Activated CD4-positive, alpha-beta memory T cell treated with anti-CD3 and anti-CD28 coated beads, Interleukin-2, amount 10 ng/mL, durations not matched to agents 7 days and 5 days (primary cell): Measurements from ENCODE around the gene PCDHGB2. TPM values are rescaled to one million over a fixed set of nuclear protein-coding genes. Genes with fewer than 3 reads are reported as not detected.

Experiments used
- CTCF ChIA-PET: fragments of 350-600 bp; sonication (Branson Sonifier 250); formaldehyde crosslinking; loops from one replicate; lab custom pipeline; 2021; ENCODE audit warnings: antibody characterized with exemption, inconsistent platforms; lab: Charles Lee
- POLR2A ChIA-PET: fragments of 350-600 bp; sonication (Branson Sonifier 250); formaldehyde crosslinking; loops from one replicate; lab custom pipeline; 2021; ENCODE audit warnings: antibody characterized with exemption; lab: Charles Lee
- DNase-seq: peaks from one replicate; pipeline ENCODE4 v3.0.0-alpha.2; 2020
- H3K27ac Mint-ChIP-seq: one replicate; pipeline ENCODE4 v1.8.0; 2021; ENCODE audit warnings: mild to moderate bottlenecking, mixed read lengths
- H3K27me3 Mint-ChIP-seq: one replicate; pipeline ENCODE4 v1.8.0; 2021; ENCODE audit warnings: mixed read lengths
- H3K36me3 Mint-ChIP-seq: one replicate; pipeline ENCODE4 v1.8.0; 2021; ENCODE audit warnings: low read depth, mixed read lengths
- H3K4me1 Mint-ChIP-seq: one replicate; pipeline ENCODE4 v1.8.0; 2021; ENCODE audit warnings: mixed read lengths
- H3K4me3 Mint-ChIP-seq: one replicate; pipeline ENCODE4 v1.8.0; 2021; ENCODE audit warnings: mild to moderate bottlenecking, mixed read lengths
- H3K9me3 Mint-ChIP-seq: one replicate; pipeline ENCODE4 v1.8.0; 2021; ENCODE audit warnings: mixed read lengths
- total RNA-seq, 2 experiments: library from RNA; stranded (reverse); gene quantifications; one replicate each; pipeline ENCODE4 v1.2.3, GENCODE V29; 2021

Gene PCDHGB2
- total RNA-seq, 2 experiments from 2014 or later = 0.18 to 0.23 TPM

GRCh38 chr5:141355641-141356040 lies 4.2 kb upstream of the PCDHGB2 start:
- Mint-ChIP-seq H3K36me3 (peaks cover 8% of the 10 kb centered on the region), H3K27ac (no peak overlapping the region), H3K4me1 (peaks cover 2% of the 10 kb centered on the region), H3K9me3 (peaks cover 11% of the 10 kb centered on the region), H3K27me3 (peaks cover 23% of the 10 kb centered on the region), H3K4me3 (no peak overlapping the region)
- ChIA-PET CTCF (interaction anchor here (0.6 to 1.5 kb wide), 4 partner anchors 30 to 65 kb away, joined by 3 to 4 read pairs (median 3); partner anchors contain the start of gene PCDHGA11), POLR2A (interaction anchor here (0.7 kb wide), 1 partner anchor 9 kb away, joined by 3 read pairs; no protein-coding TSS in a partner anchor)
- no peak for DNase-seq

- Mint-ChIP-seq H3K4me3 (no peak overlapping the region), H3K27ac (no peak overlapping the region), H3K4me1 (peaks cover 2% of the 10 kb centered on the region), H3K27me3 (peaks cover 28% of the 10 kb centered on the region), H3K36me3 (peaks cover 9% of the 10 kb centered on the region), H3K9me3 (peaks cover 16% of the 10 kb centered on the region)
- ChIA-PET CTCF (interaction anchor here (0.8 kb wide), 1 partner anchor 41 kb away, joined by 3 read pairs; no protein-coding TSS in a partner anchor), POLR2A (no interaction called here)
- DNase-seq = no peak
Observed at GRCh38 chr5:141356133-141356532, 3.7 kb upstream of the PCDHGB2 start.

GRCh38 chr5:141356950-141357349 lies 2.8 kb upstream of the PCDHGB2 start:
- Mint-ChIP-seq H3K9me3 (peaks cover 18% of the 10 kb centered on the region), H3K36me3 (peaks cover 9% of the 10 kb centered on the region), H3K27ac (no peak overlapping the region), H3K4me3 (no peak overlapping the region), H3K4me1 (peaks cover 2% of the 10 kb centered on the region), H3K27me3 (peaks cover 32% of the 10 kb centered on the region)
- ChIA-PET CTCF (no interaction called here), POLR2A (no interaction called here)
- DNase-seq = no peak

GRCh38 chr5:141360685-141361084 lies 891 bp downstream of the PCDHGB2 start:
- H3K27ac Mint-ChIP-seq = no peak overlapping the region
- peaks cover 26% of the 10 kb centered on the region for H3K9me3 Mint-ChIP-seq
- ChIA-PET POLR2A (no interaction called here), CTCF (no interaction called here)
- H3K4me3 Mint-ChIP-seq = no peak overlapping the region
- H3K36me3 Mint-ChIP-seq = peaks cover 13% of the 10 kb centered on the region
- DNase-seq = no peak
- H3K4me1 Mint-ChIP-seq = peaks cover 2% of the 10 kb centered on the region
- peaks cover 61% of the 10 kb centered on the region for H3K27me3 Mint-ChIP-seq

- H3K9me3 Mint-ChIP-seq = peaks cover 24% of the 10 kb centered on the region
- H3K27me3 Mint-ChIP-seq = peaks cover 60% of the 10 kb centered on the region
- DNase-seq = no peak
- CTCF ChIA-PET = no interaction called here
- H3K4me1 Mint-ChIP-seq = peaks cover 2% of the 10 kb centered on the region
- POLR2A ChIA-PET = no interaction called here
- no peak overlapping the region for H3K27ac Mint-ChIP-seq
- H3K36me3 Mint-ChIP-seq = peaks cover 18% of the 10 kb centered on the region
- H3K4me3 Mint-ChIP-seq = no peak overlapping the region
Observed at GRCh38 chr5:141362719-141363118, 2.9 kb downstream of the PCDHGB2 start.

GRCh38 chr5:141363952-141364660 lies 4.3 kb downstream of the PCDHGB2 start, which contains the start of gene PCDHGA5:
Gene PCDHGA5 (plus strand): TSS chr5:141364162. CDS start chr5:141364331, 169 bp downstream.
- H3K36me3 Mint-ChIP-seq = peaks cover 18% of the 10 kb centered on the region
- POLR2A ChIA-PET = no interaction called here

GRCh38 chr5:141366016-141366896 lies 6.5 kb downstream of the PCDHGB2 start:
- H3K4me3 Mint-ChIP-seq = no peak overlapping the region
- peaks cover 16% of the 10 kb centered on the region for H3K9me3 Mint-ChIP-seq

More at GRCh38 chr5:141363952-141364660, 4.3 kb downstream of the PCDHGB2 start, which contains the start of gene PCDHGA5:
- H3K27ac Mint-ChIP-seq = no peak within 1 kb of the TSS
- peaks cover 2% of the 10 kb centered on the region for H3K4me1 Mint-ChIP-seq
- CTCF ChIA-PET = interaction anchor here (1.3 kb wide), 1 partner anchor 49 kb away, joined by 3 read pairs; the partner anchor contains the start of gene PCDHGA10
- no peak within 1 kb of the TSS for H3K4me3 Mint-ChIP-seq
- peaks cover 24% of the 10 kb centered on the region for H3K9me3 Mint-ChIP-seq
- DNase-seq = no peak
- H3K27me3 Mint-ChIP-seq = peaks cover 59% of the 10 kb centered on the region

GRCh38 chr5:141369994-141370848 lies 10.4 kb downstream of the PCDHGB2 start, which contains the start of gene PCDHGB3:
Gene PCDHGB3 (plus strand): TSS chr5:141370242. CDS start chr5:141370395, 153 bp downstream.
- peaks cover 39% of the 10 kb centered on the region for H3K27me3 Mint-ChIP-seq
- ChIA-PET CTCF (interaction anchor here (0.6 to 2.5 kb wide), 17 partner anchors 12 to 194 kb away, joined by 3 to 13 read pairs (median 4); partner anchors contain the start of genes PCDHGA1, PCDHGA10, PCDHGA11 and PCDHGA9), POLR2A (interaction anchor here (1.6 kb wide), 1 partner anchor 50 kb away, joined by 8 read pairs; the partner anchor contains the start of gene TAF7)
- peaks cover 17% of the 10 kb centered on the region for H3K9me3 Mint-ChIP-seq
- peaks cover 14% of the 10 kb centered on the region for H3K36me3 Mint-ChIP-seq
- H3K4me1 Mint-ChIP-seq = no peaks in the 10 kb centered on the region
- DNase-seq = peak; percentile 33
- H3K4me3 Mint-ChIP-seq = peak within 1 kb of the TSS; percentile 46
- H3K27ac Mint-ChIP-seq = no peak within 1 kb of the TSS

More at GRCh38 chr5:141366016-141366896, 6.5 kb downstream of the PCDHGB2 start:
- POLR2A ChIA-PET = no interaction called here
- Mint-ChIP-seq H3K4me1 (no peaks in the 10 kb centered on the region), H3K27ac (no peak overlapping the region), H3K27me3 (peaks cover 61% of the 10 kb centered on the region), H3K36me3 (peaks cover 11% of the 10 kb centered on the region)
- no peak for DNase-seq
- CTCF ChIA-PET = interaction anchor here (0.9 to 1.2 kb wide), 2 partner anchors 16 to 147 kb away, joined by 3 to 4 read pairs; partner anchors contain the start of gene PCDHGA7

GRCh38 chr5:141371572-141372475 lies 12.0 kb downstream of the PCDHGB2 start:
- H3K36me3 Mint-ChIP-seq = peaks cover 11% of the 10 kb centered on the region
- ChIA-PET CTCF (interaction anchor here (1.4 to 2.5 kb wide), 3 partner anchors 25 to 141 kb away, joined by 3 to 13 read pairs (median 11); partner anchors contain the start of gene PCDHGA10), POLR2A (no interaction called here)
- H3K4me1 Mint-ChIP-seq = no peaks in the 10 kb centered on the region
- H3K9me3 Mint-ChIP-seq = peaks cover 19% of the 10 kb centered on the region
- no peak for DNase-seq
- no peak overlapping the region for H3K27ac Mint-ChIP-seq
- H3K27me3 Mint-ChIP-seq = peaks cover 30% of the 10 kb centered on the region
- H3K4me3 Mint-ChIP-seq = no peak overlapping the region

GRCh38 chr5:141373673-141374317 lies 14.0 kb downstream of the PCDHGB2 start, which contains the start of gene PCDHGA6:
Gene PCDHGA6 (plus strand): TSS chr5:141373891. CDS start chr5:141374084, 193 bp downstream.
- ChIA-PET CTCF (interaction anchor here (1.2 kb wide), 1 partner anchor 54 kb away, joined by 3 read pairs; no protein-coding TSS in a partner anchor), POLR2A (no interaction called here)
- Mint-ChIP-seq H3K27ac (no peak within 1 kb of the TSS), H3K4me1 (no peaks in the 10 kb centered on the region), H3K9me3 (peaks cover 19% of the 10 kb centered on the region), H3K36me3 (peaks cover 11% of the 10 kb centered on the region), H3K27me3 (peaks cover 29% of the 10 kb centered on the region), H3K4me3 (peak within 1 kb of the TSS; percentile 16)
- DNase-seq = no peak
